ENCODE measurements around the gene TDRD7. TPM values are rescaled to one million over a fixed set of nuclear protein-coding genes. Genes with fewer than 3 reads are reported as not detected.

The TDRD7 gene
- total RNA-seq, 4 donors from 2014 or later: 9.6 to 18.4 (median 10.8) TPM

GRCh38 chr9:97415146-97415545, 3.2 kb downstream of the TDRD7 start:
- Histone ChIP-seq H3K27me3 (no peaks in the 10 kb centered on the region), H3K36me3 (no peaks in the 10 kb centered on the region), H3K9me3 (no peaks in the 10 kb centered on the region), H3K4me1 (peaks cover 0 to 34% (median 2%) of the 10 kb centered on the region in 4 donors), H3K27ac (no peak overlapping the region), H3K4me3 (no peak overlapping the region)
- no peak for TF ChIP-seq EP300 (IDR thresholded peaks at IDR 0.05)
- TF ChIP-seq POLR2A (IDR thresholded peaks at IDR 0.05): no peak
- TF ChIP-seq, protein P1, sequence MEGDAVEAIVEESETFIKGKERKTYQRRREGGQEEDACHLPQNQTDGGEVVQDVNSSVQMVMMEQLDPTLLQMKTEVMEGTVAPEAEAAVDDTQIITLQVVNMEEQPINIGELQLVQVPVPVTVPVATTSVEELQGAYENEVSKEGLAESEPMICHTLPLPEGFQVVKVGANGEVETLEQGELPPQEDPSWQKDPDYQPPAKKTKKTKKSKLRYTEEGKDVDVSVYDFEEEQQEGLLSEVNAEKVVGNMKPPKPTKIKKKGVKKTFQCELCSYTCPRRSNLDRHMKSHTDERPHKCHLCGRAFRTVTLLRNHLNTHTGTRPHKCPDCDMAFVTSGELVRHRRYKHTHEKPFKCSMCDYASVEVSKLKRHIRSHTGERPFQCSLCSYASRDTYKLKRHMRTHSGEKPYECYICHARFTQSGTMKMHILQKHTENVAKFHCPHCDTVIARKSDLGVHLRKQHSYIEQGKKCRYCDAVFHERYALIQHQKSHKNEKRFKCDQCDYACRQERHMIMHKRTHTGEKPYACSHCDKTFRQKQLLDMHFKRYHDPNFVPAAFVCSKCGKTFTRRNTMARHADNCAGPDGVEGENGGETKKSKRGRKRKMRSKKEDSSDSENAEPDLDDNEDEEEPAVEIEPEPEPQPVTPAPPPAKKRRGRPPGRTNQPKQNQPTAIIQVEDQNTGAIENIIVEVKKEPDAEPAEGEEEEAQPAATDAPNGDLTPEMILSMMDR (IDR thresholded peaks at IDR 0.05): no peak
- DNase-seq (ENCODE audit: low spot score in 2 of 2): no peak
- 79 to 82% methylated on average over 2 of the region's 2 CpGs for WGBS, 2 donors

GRCh38 chr9:97418880-97419279, 7.0 kb downstream of the TDRD7 start:
- H3K9me3 ChIP-seq: peaks cover 0 to 3% (median 0%) of the 10 kb centered on the region in 4 donors
- TF ChIP-seq EP300 (IDR thresholded peaks at IDR 0.05): no peak
- TF ChIP-seq, protein P1 (IDR thresholded peaks at IDR 0.05): no peak
- TF ChIP-seq POLR2A (IDR thresholded peaks at IDR 0.05): no peak
- peaks cover 0 to 4% (median 0%) of the 10 kb centered on the region in 3 donors for H3K36me3 ChIP-seq
- H3K4me1 ChIP-seq: peaks cover 0 to 17% (median 2%) of the 10 kb centered on the region in 4 donors
- 78 to 90% methylated on average over 3 of the region's 3 CpGs for WGBS, 2 donors
- no peak overlapping the region for H3K27ac ChIP-seq
- no peak for DNase-seq (ENCODE audit: low spot score in 2 of 2)
- no peak overlapping the region for H3K4me3 ChIP-seq
- no peaks in the 10 kb centered on the region for H3K27me3 ChIP-seq

- WGBS, 2 donors: 26% methylated on average over 2 of the region's 2 CpGs
- peaks cover 0 to 12% (median 0%) of the 10 kb centered on the region in 4 donors for H3K4me1 ChIP-seq
- TF ChIP-seq EP300 (IDR thresholded peaks at IDR 0.05) (no peak), POLR2A (IDR thresholded peaks at IDR 0.05) (no peak)
- TF ChIP-seq, protein P1 (IDR thresholded peaks at IDR 0.05): no peak
- H3K27ac ChIP-seq: no peak overlapping the region
- DNase-seq (ENCODE audit: low spot score in 2 of 2): no peak
- H3K9me3 ChIP-seq: peaks cover 0 to 3% (median 0%) of the 10 kb centered on the region in 4 donors
- H3K27me3 ChIP-seq: no peaks in the 10 kb centered on the region
- H3K36me3 ChIP-seq: peaks cover 0 to 4% (median 0%) of the 10 kb centered on the region in 3 donors
- H3K4me3 ChIP-seq: no peak overlapping the region
Measured at GRCh38 chr9:97419309-97419867, 7.5 kb downstream of the TDRD7 start.

DNA sequence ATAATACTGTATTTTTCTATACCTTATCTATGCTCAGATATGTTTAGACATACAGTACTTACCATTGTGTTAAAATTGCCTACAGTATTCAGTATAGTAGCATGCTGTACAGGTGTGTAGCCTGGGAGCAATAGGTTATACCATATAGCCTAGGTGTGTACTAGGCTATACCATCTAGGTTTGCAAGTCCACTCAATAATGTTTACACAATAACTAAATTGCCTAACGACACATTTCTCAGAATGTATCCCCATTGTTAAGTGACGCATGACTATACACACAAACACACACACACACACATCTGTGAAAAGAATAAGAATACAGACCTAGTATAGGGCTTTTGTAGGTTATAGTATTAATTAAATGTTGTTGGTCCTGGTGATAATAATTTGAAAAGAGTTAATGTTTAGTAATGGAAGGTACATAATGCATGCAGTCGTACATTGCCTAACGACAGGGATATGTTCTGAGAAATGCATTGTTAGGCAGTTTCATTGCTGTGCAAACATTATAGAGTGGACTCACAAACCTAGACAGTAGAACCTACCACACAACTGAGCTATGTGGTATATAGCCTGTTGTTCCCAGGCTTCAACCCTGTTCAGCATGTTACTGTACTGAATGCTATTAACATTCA, 13.6 kb downstream of the TDRD7 start:
- 92 to 93% methylated on average over 4 of the region's 4 CpGs for WGBS, 2 donors
- DNase-seq (ENCODE audit: low spot score in 2 of 2): no peak

GRCh38 chr9:97425973-97426336, 14.1 kb downstream of the TDRD7 start:
- TF ChIP-seq POLR2A (IDR thresholded peaks at IDR 0.05): no peak
- TF ChIP-seq, protein P1 (IDR thresholded peaks at IDR 0.05): no peak
- no peak for TF ChIP-seq EP300 (IDR thresholded peaks at IDR 0.05)
- no peak for DNase-seq (ENCODE audit: low spot score in 2 of 2)
- Histone ChIP-seq H3K4me3 (no peak overlapping the region), H3K36me3 (peaks cover 0 to 22% (median 0%) of the 10 kb centered on the region in 3 donors), H3K27me3 (no peaks in the 10 kb centered on the region), H3K27ac (no peak overlapping the region), H3K4me1 (no peaks in the 10 kb centered on the region), H3K9me3 (peaks cover 0 to 3% (median 0%) of the 10 kb centered on the region in 4 donors)
- WGBS, 2 donors: 91 to 96% methylated on average over 3 of the region's 3 CpGs

More for the DNA sequence above, 13.6 kb downstream of the TDRD7 start:
- Histone ChIP-seq H3K36me3 (peaks cover 0 to 21% (median 0%) of the 10 kb centered on the region in 3 donors), H3K4me3 (no peak overlapping the region), H3K27me3 (no peaks in the 10 kb centered on the region), H3K9me3 (peaks cover 0 to 3% (median 0%) of the 10 kb centered on the region in 4 donors), H3K27ac (no peak overlapping the region), H3K4me1 (no peaks in the 10 kb centered on the region)
- TF ChIP-seq, protein P1 (IDR thresholded peaks at IDR 0.05): no peak
- TF ChIP-seq EP300 (IDR thresholded peaks at IDR 0.05) (no peak), POLR2A (IDR thresholded peaks at IDR 0.05) (no peak)
